ENCODE data around the gene LEMD3.

Gene LEMD3

GRCh38 chr12:65169320-65170208, at the start of gene LEMD3:
Gene LEMD3, plus strand, starts transcription at chr12:65169583. Its CDS starts 14 bp downstream, at chr12:65169597.
- Histone ChIP-seq H3K36me3 (ENCODE audit: insufficient read depth, low read length) (0 out of 2 replicates have a peak, but pooled peaks cover 4% of the 10 kb centered on the region), H3K27ac (ENCODE audit: low read depth, low read length) (peak within 1 kb of the TSS; percentile 74), H3K4me1 (ENCODE audit: control insufficient read depth, insufficient read depth, low read length, unreplicated experiment) (peaks cover 7% of the 10 kb centered on the region), H3K79me2 (ENCODE audit: control insufficient read depth, insufficient read depth, low read length, unreplicated experiment) (peaks cover 56% of the 10 kb centered on the region), H2AFZ (ENCODE audit: low read length, unreplicated experiment) (peak within 1 kb of the TSS; percentile 100), H3K27me3 (ENCODE audit: insufficient read depth, low read length) (no peaks in the 10 kb centered on the region), H3K4me3 (ENCODE audit: low read depth, low read length) (peak within 1 kb of the TSS; percentile 89)

DNA sequence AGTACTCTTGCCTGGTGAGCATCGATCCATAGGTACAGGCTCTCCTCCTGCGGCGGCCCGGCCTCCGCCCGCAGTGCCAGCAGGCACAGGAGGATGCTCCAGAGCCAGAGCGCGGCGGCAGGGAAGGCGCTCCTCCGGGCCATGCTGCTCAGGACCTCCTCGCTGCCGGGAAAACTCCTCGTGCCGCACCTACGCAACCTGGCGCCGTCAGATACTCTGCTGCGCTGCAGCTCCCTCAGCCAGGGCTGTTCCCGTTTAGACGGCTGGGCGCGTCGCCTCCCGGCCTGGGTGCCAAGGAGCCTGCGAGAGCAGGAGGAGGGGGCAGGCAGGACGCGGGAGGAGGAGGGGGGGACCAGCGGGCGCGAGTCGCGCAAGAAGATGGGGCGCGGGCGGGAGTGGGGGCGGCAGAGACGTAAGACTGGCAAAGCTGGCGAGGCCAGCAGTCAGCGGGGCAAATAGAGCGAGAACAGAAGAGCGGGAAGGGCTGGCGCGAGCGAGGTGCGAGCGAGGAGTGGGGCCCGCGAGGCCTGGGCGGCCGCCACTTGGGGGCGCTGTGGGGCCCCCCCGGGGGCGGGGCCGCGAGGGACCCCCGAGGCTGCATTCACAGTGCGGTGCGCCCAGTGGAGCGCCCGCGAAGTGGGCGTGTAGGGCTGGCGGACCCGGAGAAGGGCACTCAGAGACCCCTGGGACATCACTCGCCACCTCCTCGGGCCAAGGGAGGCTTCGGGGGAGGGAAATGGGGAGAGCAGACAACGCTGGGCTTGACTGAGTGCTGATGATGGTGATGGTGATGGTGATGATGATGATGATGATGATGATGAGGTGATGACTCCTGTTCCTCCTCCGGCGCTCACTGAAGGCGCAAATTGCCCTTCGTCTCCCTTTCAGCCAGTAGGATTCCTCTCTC, 48.1 kb upstream of the LEMD3 start, which contains the start of gene WIF1:
WIF1 (minus strand) TSS at position 257 of the 907 bp plus-strand sequence; CDS start at position 143, 114 bp downstream.
- H3K79me2 ChIP-seq (ENCODE audit: control insufficient read depth, insufficient read depth, low read length, unreplicated experiment), result no peaks in the 10 kb centered on the region
- H3K27ac ChIP-seq (ENCODE audit: low read depth, low read length), result no peak within 1 kb of the TSS
- peaks cover 86% of the 10 kb centered on the region for H3K27me3 ChIP-seq (ENCODE audit: insufficient read depth, low read length)
- H3K4me1 ChIP-seq (ENCODE audit: control insufficient read depth, insufficient read depth, low read length, unreplicated experiment), result no peaks in the 10 kb centered on the region
- peak within 1 kb of the TSS; percentile 83 for H2AFZ ChIP-seq (ENCODE audit: low read length, unreplicated experiment)
- no peaks in the 10 kb centered on the region for H3K36me3 ChIP-seq (ENCODE audit: insufficient read depth, low read length)
- H3K4me3 ChIP-seq (ENCODE audit: low read depth, low read length), result peak within 1 kb of the TSS; percentile 67

- Histone ChIP-seq H3K27ac (ENCODE audit: low read depth, low read length) (no peak overlapping the region), H3K4me3 (ENCODE audit: low read depth, low read length) (no peak overlapping the region), H3K4me1 (ENCODE audit: control insufficient read depth, insufficient read depth, low read length, unreplicated experiment) (no peaks in the 10 kb centered on the region), H3K79me2 (ENCODE audit: control insufficient read depth, insufficient read depth, low read length, unreplicated experiment) (no peaks in the 10 kb centered on the region), H3K27me3 (ENCODE audit: insufficient read depth, low read length) (peaks cover 91% of the 10 kb centered on the region), H2AFZ (ENCODE audit: low read length, unreplicated experiment) (no peak overlapping the region), H3K36me3 (ENCODE audit: insufficient read depth, low read length) (no peaks in the 10 kb centered on the region)
These were observed 47.4 kb upstream of the LEMD3 start for GRCh38 chr12:65121956-65122469.

- Histone ChIP-seq H3K27me3 (ENCODE audit: insufficient read depth, low read length) (peaks cover 89% of the 10 kb centered on the region), H3K27ac (ENCODE audit: low read depth, low read length) (no peak overlapping the region), H3K36me3 (ENCODE audit: insufficient read depth, low read length) (no peaks in the 10 kb centered on the region), H3K79me2 (ENCODE audit: control insufficient read depth, insufficient read depth, low read length, unreplicated experiment) (no peaks in the 10 kb centered on the region), H2AFZ (ENCODE audit: low read length, unreplicated experiment) (no peak overlapping the region), H3K4me3 (ENCODE audit: low read depth, low read length) (no peak overlapping the region), H3K4me1 (ENCODE audit: control insufficient read depth, insufficient read depth, low read length, unreplicated experiment) (no peaks in the 10 kb centered on the region)
These were observed 46.7 kb upstream of the LEMD3 start for GRCh38 chr12:65122703-65123102.

GRCh38 chr12:65123435-65124063, 45.8 kb upstream of the LEMD3 start:
- Histone ChIP-seq H3K27me3 (ENCODE audit: insufficient read depth, low read length) (peaks cover 81% of the 10 kb centered on the region), H2AFZ (ENCODE audit: low read length, unreplicated experiment) (no peak overlapping the region), H3K79me2 (ENCODE audit: control insufficient read depth, insufficient read depth, low read length, unreplicated experiment) (no peaks in the 10 kb centered on the region)

DNA sequence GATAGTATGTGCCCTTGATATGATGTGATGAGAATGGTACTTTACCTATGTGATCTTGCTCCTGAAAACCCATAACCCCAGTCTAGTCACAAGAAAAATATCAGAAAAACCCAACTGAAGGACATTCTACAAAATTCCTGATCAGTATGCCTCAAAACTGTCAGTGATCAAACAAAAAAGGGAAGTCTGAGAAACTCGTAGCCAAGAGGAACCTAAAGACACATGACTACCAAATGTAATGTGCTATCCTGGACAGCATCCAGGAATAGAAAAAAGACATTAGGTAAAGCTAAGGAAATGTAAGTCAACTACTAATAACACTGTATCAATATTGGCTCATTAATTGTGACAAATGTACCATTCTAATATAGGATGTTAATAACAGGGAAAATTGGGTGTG, 44.1 kb upstream of the LEMD3 start:
- H3K79me2 ChIP-seq (ENCODE audit: control insufficient read depth, insufficient read depth, low read length, unreplicated experiment), result no peaks in the 10 kb centered on the region
- peaks cover 72% of the 10 kb centered on the region for H3K27me3 ChIP-seq (ENCODE audit: insufficient read depth, low read length)
- H3K4me3 ChIP-seq (ENCODE audit: low read depth, low read length), result no peak overlapping the region
- H3K27ac ChIP-seq (ENCODE audit: low read depth, low read length), result no peak overlapping the region
- no peaks in the 10 kb centered on the region for H3K4me1 ChIP-seq (ENCODE audit: control insufficient read depth, insufficient read depth, low read length, unreplicated experiment)
- no peak overlapping the region for H2AFZ ChIP-seq (ENCODE audit: low read length, unreplicated experiment)
- H3K36me3 ChIP-seq (ENCODE audit: insufficient read depth, low read length), result no peaks in the 10 kb centered on the region

More at GRCh38 chr12:65123435-65124063, 45.8 kb upstream of the LEMD3 start:
- no peaks in the 10 kb centered on the region for H3K4me1 ChIP-seq (ENCODE audit: control insufficient read depth, insufficient read depth, low read length, unreplicated experiment)
- no peak overlapping the region for H3K4me3 ChIP-seq (ENCODE audit: low read depth, low read length)
- H3K27ac ChIP-seq (ENCODE audit: low read depth, low read length), result no peak overlapping the region
- H3K36me3 ChIP-seq (ENCODE audit: insufficient read depth, low read length), result no peaks in the 10 kb centered on the region

DNA sequence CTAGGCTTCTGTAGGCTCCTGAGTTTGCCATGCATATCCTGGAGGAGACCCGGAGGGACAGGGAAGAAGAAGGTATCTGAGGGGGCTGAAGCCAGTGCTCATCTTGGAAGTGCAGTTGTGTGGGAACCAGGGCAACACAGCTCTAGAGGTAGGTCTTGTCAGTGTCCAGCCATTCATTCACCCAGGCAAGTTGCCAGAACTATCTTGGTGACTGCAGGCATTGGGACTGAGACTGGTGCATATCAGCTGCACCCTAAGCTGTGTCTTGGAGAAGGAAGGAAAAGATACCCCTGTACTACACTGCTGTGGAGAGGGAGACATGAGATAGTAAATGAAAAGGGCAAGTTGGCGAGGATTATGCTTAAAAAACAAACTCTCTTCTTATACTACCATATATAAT, 43.4 kb upstream of the LEMD3 start:
- H3K27ac ChIP-seq (ENCODE audit: low read depth, low read length), result no peak overlapping the region
- no peak overlapping the region for H3K4me3 ChIP-seq (ENCODE audit: low read depth, low read length)
- peaks cover 71% of the 10 kb centered on the region for H3K27me3 ChIP-seq (ENCODE audit: insufficient read depth, low read length)
- no peaks in the 10 kb centered on the region for H3K79me2 ChIP-seq (ENCODE audit: control insufficient read depth, insufficient read depth, low read length, unreplicated experiment)
- H3K4me1 ChIP-seq (ENCODE audit: control insufficient read depth, insufficient read depth, low read length, unreplicated experiment), result no peaks in the 10 kb centered on the region
- no peak overlapping the region for H2AFZ ChIP-seq (ENCODE audit: low read length, unreplicated experiment)
- no peaks in the 10 kb centered on the region for H3K36me3 ChIP-seq (ENCODE audit: insufficient read depth, low read length)

- Histone ChIP-seq H3K4me3 (ENCODE audit: low read depth, low read length) (no peak overlapping the region), H3K27me3 (ENCODE audit: insufficient read depth, low read length) (peaks cover 71% of the 10 kb centered on the region), H3K27ac (ENCODE audit: low read depth, low read length) (no peak overlapping the region), H3K79me2 (ENCODE audit: control insufficient read depth, insufficient read depth, low read length, unreplicated experiment) (no peaks in the 10 kb centered on the region), H3K36me3 (ENCODE audit: insufficient read depth, low read length) (no peaks in the 10 kb centered on the region), H2AFZ (ENCODE audit: low read length, unreplicated experiment) (no peak overlapping the region), H3K4me1 (ENCODE audit: control insufficient read depth, insufficient read depth, low read length, unreplicated experiment) (no peaks in the 10 kb centered on the region)
These were observed 42.9 kb upstream of the LEMD3 start for GRCh38 chr12:65126482-65126881.

- Histone ChIP-seq H3K4me1 (ENCODE audit: control insufficient read depth, insufficient read depth, low read length, unreplicated experiment) (no peaks in the 10 kb centered on the region), H3K4me3 (ENCODE audit: low read depth, low read length) (no peak overlapping the region), H2AFZ (ENCODE audit: low read length, unreplicated experiment) (no peak overlapping the region), H3K79me2 (ENCODE audit: control insufficient read depth, insufficient read depth, low read length, unreplicated experiment) (no peaks in the 10 kb centered on the region), H3K27ac (ENCODE audit: low read depth, low read length) (no peak overlapping the region), H3K36me3 (ENCODE audit: insufficient read depth, low read length) (no peaks in the 10 kb centered on the region), H3K27me3 (ENCODE audit: insufficient read depth, low read length) (peaks cover 80% of the 10 kb centered on the region)
These were observed 35.5 kb upstream of the LEMD3 start for GRCh38 chr12:65133879-65134278.

DNA sequence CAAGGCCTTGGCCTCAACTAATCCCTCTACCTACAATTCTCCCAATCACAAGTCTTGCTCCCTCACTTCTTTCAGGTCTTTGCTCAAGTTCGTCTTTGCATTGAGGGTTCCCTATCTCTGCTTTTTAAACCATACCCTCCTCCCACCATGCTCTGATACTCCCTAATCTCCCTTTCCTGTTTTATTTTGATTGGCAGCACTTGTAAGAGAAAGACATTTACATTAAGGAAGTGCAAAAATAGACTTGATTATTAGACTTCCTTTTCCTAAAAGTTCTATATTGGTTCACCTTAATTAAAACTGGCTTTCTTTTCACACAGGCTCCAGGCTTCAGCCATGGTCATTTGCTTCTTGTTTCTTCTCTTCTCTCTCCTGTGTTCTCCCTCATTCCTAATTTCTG, 30.0 kb upstream of the LEMD3 start:
- Histone ChIP-seq H3K4me3 (ENCODE audit: low read depth, low read length) (no peak overlapping the region), H3K36me3 (ENCODE audit: insufficient read depth, low read length) (no peaks in the 10 kb centered on the region), H3K27ac (ENCODE audit: low read depth, low read length) (no peak overlapping the region), H3K4me1 (ENCODE audit: control insufficient read depth, insufficient read depth, low read length, unreplicated experiment) (no peaks in the 10 kb centered on the region), H2AFZ (ENCODE audit: low read length, unreplicated experiment) (no peak overlapping the region), H3K79me2 (ENCODE audit: control insufficient read depth, insufficient read depth, low read length, unreplicated experiment) (no peaks in the 10 kb centered on the region), H3K27me3 (ENCODE audit: insufficient read depth, low read length) (peaks cover 88% of the 10 kb centered on the region)

All from ACC112 (cell line).